ENCODE data around the gene CD68. TPM values are rescaled to one million over a fixed set of nuclear protein-coding genes. Genes with fewer than 3 reads are reported as not detected.

CD68 gene
- total RNA-seq, 1 donor from 2014 or later, result 40.4 TPM

GRCh38 chr17:7574176-7574953 lies 5.1 kb upstream of the CD68 start:
- no peak for DNase-seq (ENCODE audit: missing footprints)
- intact Hi-C loops (cut with DNase I), result loop anchor here (5.0 to 10.0 kb wide), 2 partner anchors 182 to 280 kb away; partner anchors contain the start of genes CYB5D1, NAA38, PLSCR3 and TMEM88
- no peak for ATAC-seq

- intact Hi-C loops (cut with DNase I), result loop anchor here (10.0 kb wide), 1 partner anchor 279 kb away; the partner anchor contains the start of genes CYB5D1, NAA38 and TMEM88
- DNase-seq (ENCODE audit: missing footprints) (no peak), ATAC-seq (no peak)
Measured at GRCh38 chr17:7575481-7575883, 4.0 kb upstream of the CD68 start.

- DNase-seq (ENCODE audit: missing footprints), result no peak
- no peak for ATAC-seq
- intact Hi-C loops (cut with DNase I), result loop anchor here (10.0 kb wide), 1 partner anchor 279 kb away; the partner anchor contains the start of genes CYB5D1, NAA38 and TMEM88
Measured at GRCh38 chr17:7575959-7576358, 3.5 kb upstream of the CD68 start.

DNA sequence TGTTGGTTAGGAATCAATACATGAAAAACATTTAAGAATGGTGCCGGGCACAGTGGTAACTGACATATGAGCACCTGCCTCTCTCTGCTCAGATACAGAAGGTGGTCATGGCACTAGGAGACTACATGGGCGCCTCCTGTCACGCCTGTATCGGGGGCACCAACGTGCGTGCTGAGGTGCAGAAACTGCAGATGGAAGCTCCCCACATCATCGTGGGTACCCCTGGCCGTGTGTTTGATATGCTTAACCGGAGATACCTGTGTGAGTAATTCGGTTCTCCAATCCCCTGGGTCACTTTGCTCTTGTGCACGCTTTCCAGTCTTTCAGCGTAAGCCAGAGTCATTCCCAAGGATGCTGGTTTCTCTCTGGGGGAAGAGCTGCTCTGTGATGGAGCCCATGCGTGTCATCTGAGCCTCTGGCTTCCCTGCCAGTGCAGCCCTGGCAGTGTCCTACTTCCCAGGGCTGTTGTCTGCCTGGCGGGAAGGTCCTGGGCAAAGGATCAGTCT lies 3.0 kb upstream of the CD68 start:
- intact Hi-C loops (cut with DNase I), result loop anchor here (10.0 kb wide), 1 partner anchor 278 kb away; the partner anchor contains the start of genes CYB5D1, NAA38 and TMEM88
- DNase-seq (ENCODE audit: missing footprints) (no peak), ATAC-seq (no peak)

DNA sequence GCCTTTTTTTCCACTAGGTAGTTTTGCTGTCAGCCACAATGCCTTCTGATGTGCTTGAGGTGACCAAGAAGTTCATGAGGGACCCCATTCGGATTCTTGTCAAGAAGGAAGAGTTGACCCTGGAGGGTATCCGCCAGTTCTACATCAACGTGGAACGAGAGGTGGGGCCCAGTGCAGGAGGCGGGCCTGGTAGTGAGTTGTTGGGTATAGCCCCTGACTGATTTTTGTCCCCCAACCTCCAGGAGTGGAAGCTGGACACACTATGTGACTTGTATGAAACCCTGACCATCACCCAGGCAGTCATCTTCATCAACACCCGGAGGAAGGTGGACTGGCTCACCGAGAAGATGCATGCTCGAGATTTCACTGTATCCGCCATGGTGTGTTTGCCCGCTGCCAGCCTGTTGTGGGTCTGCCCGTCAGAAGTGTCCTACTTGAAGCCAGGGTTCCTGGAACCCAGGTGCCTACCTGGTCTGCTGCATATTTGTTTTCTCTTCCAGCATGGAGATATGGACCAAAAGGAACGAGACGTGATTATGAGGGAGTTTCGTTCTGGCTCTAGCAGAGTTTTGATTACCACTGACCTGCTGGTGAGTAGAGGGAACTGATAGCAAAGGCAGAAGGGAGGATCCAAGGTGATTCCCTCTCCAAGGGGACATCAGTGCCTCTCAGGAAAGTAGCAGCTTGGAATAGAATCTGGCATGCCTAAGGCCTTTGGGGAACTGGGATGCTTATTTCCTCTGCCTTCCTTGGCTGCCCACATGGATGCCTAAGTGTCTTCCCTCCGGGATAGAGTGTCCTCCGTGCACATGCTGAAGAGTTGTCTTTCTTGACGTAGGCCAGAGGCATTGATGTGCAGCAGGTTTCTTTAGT lies 1.9 kb upstream of the CD68 start:
- no peak for ATAC-seq
- intact Hi-C loops (cut with DNase I), result loop anchor here (10.0 kb wide), 1 partner anchor 277 kb away; the partner anchor contains the start of genes CYB5D1, NAA38 and TMEM88
- no peak for DNase-seq (ENCODE audit: missing footprints)

DNA sequence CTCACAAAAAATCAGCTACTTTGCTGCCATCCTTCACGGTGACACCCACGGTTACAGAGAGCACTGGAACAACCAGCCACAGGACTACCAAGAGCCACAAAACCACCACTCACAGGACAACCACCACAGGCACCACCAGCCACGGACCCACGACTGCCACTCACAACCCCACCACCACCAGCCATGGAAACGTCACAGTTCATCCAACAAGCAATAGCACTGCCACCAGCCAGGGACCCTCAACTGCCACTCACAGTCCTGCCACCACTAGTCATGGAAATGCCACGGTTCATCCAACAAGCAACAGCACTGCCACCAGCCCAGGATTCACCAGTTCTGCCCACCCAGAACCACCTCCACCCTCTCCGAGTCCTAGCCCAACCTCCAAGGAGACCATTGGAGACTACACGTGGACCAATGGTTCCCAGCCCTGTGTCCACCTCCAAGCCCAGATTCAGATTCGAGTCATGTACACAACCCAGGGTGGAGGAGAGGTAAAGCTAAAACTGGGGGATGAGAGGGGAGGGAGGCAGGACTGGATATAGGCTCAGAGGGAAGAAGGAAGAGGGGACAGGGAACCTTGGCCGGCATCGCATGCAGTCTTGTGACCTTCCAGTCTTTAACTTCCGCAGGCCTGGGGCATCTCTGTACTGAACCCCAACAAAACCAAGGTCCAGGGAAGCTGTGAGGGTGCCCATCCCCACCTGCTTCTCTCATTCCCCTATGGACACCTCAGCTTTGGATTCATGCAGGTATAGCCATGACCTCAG lies 581 bp downstream of the CD68 start:
- no peak for DNase-seq (ENCODE audit: missing footprints)
- intact Hi-C loops (cut with DNase I), result loop anchor here (10.0 kb wide), 2 partner anchors 255 to 275 kb away; partner anchors contain the start of genes CYB5D1, NAA38, NEURL4 and TMEM88
- ATAC-seq, result no peak

DNA sequence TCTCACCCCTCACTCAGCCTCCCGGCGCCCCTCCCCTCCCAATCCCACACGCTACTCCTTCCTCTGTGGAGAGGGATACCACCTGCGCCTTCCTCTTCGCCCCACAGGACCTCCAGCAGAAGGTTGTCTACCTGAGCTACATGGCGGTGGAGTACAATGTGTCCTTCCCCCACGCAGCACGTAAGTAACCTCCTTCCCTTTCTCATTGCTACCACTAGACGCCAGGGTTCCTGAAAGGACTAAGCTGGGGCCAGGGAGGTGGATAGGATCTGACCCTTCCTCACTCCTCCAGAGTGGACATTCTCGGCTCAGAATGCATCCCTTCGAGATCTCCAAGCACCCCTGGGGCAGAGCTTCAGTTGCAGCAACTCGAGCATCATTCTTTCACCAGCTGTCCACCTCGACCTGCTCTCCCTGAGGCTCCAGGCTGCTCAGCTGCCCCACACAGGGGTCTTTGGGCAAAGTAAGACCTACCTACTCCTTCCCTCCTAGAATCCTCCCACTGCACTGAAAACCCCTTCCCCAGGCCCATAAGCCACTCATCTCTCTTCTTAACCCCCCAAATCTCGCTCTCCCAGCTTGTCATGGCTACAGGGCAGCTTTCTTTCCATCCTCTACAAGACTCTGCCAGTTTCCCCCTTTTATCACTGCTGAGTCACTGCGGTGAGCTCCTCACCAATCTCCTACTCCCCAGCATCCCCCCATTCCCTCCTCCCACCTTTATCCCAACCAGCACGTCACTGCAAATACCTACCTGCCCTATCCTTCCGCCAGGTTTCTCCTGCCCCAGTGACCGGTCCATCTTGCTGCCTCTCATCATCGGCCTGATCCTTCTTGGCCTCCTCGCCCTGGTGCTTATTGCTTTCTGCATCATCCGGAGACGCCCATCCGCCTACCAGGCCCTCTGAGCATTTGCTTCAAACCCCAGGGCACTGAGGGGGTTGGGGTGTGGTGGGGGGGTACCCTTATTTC lies 1.5 kb downstream of the CD68 start:
- no peak for ATAC-seq
- no peak for DNase-seq (ENCODE audit: missing footprints)
- intact Hi-C loops (cut with DNase I), result loop anchor here (10.0 kb wide), 1 partner anchor 256 kb away; the partner anchor contains the start of gene NEURL4

DNA sequence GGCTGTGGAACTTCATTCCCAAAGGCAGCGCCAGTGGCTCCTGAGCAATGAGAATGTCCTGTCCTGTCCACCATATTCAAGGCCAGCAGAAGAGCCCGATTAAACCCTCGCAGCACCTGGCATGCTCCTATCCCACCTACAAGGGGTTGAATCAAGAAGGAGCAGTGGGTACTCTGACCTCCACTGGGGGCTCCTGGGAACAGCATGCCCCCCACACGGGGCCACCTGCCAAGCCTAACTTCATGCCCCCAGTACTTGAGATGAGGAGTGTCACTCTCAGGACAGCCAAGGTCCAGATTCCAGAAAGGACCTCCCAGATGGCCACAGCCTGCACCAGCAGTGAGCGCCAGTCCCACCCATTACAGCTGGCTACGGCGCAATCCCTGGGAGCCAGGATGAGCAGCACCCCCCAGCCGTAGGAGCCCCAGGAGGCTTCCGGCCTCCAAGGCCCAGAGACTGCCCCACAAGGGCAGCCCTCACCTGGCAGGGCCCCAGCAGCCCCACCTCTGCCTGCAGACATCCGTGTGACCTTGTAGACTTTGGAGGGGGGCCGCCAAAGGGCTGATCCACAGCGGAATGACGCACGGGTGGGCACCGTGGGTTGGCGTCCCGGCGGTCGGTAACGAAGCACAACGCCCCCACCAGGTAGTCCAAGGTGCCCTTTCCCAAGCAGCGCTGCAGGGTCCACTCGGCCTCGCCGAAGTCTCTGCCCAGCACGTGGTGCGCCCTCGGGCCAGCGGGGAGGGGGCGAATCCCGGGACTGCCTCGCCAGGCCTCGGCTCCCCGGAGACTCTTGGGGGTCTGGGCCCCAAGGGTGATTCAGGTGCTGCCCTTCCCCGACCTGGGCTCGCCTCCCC lies 3.2 kb downstream of the CD68 start:
- ATAC-seq (no peak), DNase-seq (ENCODE audit: missing footprints) (no peak)
- intact Hi-C loops (cut with DNase I), result loop anchor here (2.0 to 10.0 kb wide), 2 partner anchors 104 to 258 kb away; partner anchors contain the start of genes NEURL4 and TP53

GRCh38 chr17:7583253-7584109 lies 4.0 kb downstream of the CD68 start, which contains the start of gene MPDU1:
TSS of gene MPDU1 (plus strand) at chr17:7583852. CDS start at chr17:7583863, 11 bp downstream.
- intact Hi-C loops (cut with DNase I), result loop anchor here (2.0 to 10.0 kb wide), 2 partner anchors 103 to 259 kb away; partner anchors contain the start of genes NEURL4 and TP53
- ATAC-seq (peak; percentile 87), DNase-seq (ENCODE audit: missing footprints) (peak; percentile 98)

- intact Hi-C loops (cut with DNase I), result loop anchor here (5.0 to 10.0 kb wide), 3 partner anchors 150 to 262 kb away; partner anchors contain the start of genes FGF11, NEURL4, TMEM102 and TMEM95
- ATAC-seq (no peak), DNase-seq (ENCODE audit: missing footprints) (no peak)
Measured at GRCh38 chr17:7586673-7587419, 7.4 kb downstream of the CD68 start.

GRCh38 chr17:7587420-7588151 lies 8.1 kb downstream of the CD68 start:
- intact Hi-C loops (cut with DNase I), result loop anchor here (5.0 to 10.0 kb wide), 3 partner anchors 150 to 263 kb away; partner anchors contain the start of genes FGF11, NEURL4, TMEM102 and TMEM95
- DNase-seq (ENCODE audit: missing footprints), result no peak
- ATAC-seq, result no peak

DNA sequence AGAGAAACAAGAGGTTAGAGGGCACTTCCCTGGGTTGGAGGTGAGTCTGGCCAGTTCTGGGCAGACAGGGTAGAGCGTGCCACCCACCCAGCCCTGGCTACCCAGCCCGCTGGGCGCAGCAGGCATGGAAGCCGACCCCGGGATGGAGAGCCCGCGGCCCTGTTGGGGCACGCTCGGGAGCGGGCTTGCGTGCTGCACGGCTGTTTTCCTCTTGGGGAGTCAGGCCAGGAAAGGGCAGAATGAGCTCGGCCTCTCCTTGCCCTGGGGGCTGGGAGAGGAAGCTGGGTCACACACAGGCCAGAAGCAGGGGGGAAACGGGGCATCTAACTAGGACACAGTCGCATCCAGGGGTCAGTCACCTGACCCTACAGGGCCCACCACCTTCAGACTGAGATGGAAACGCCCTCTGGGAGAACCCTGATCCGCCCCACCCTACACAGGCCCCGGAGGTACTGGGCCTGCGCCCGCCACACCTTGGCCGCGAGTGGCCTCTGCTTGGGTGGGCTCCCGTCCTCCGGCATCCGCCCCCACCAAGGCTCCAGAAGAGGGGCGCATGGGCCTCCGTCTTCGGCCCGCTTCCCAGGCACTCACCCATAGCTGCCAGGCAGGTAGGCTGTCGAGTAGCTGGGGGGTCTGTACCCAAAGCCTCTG lies 9.2 kb downstream of the CD68 start:
- intact Hi-C loops (cut with DNase I), result loop anchor here (5.0 to 10.0 kb wide), 3 partner anchors 151 to 264 kb away; partner anchors contain the start of genes FGF11, NEURL4, TMEM102 and TMEM95
- peak; percentile 2 for ATAC-seq

More for the DNA sequence above, 9.2 kb downstream of the CD68 start:
- DNase-seq (ENCODE audit: missing footprints), result no peak
